Aorta (tissue), 5 donors: ENCODE results near the gene SYNGR3. TPM values are rescaled to one million over a fixed set of nuclear protein-coding genes. Genes with fewer than 3 reads are reported as not detected.

Experiments
- ATAC-seq: fragments of 200-7000 bp; cut with Tn5 transposase; one replicate; pipeline ENCODE4 v1.9.1; 2022; ENCODE audit warnings: moderate library complexity; ENCODE audit not compliant: low FRiP score
- DNase-seq, 2 donors: peaks; one replicate each; pipeline ENCODE4 v3.0.0-alpha.2; 2020
- H3K27ac ChIP-seq, 2 donors: one replicate each; pipeline ENCODE4 v1.5.1; 2013; ENCODE audit warnings: low read length in 2 of 2, mild to moderate bottlenecking in 2 of 2, moderate library complexity in 2 of 2, control low read depth in 1 of 2, inconsistent platforms in 1 of 2, low read depth in 1 of 2
- H3K27me3 ChIP-seq, 2 donors: one replicate each; pipeline ENCODE4 v1.6.1; 2013; ENCODE audit warnings: control low read depth in 1 of 2, low read length in 1 of 2, mild to moderate bottlenecking in 1 of 2, moderate library complexity in 1 of 2; ENCODE audit not compliant: insufficient read depth in 2 of 2, control insufficient read depth in 1 of 2
- H3K36me3 ChIP-seq, 2 donors: one replicate each; pipeline ENCODE4 v1.6.1; 2013; ENCODE audit warnings: control low read depth in 1 of 2, low read length in 1 of 2, mild to moderate bottlenecking in 1 of 2; ENCODE audit not compliant: insufficient read depth in 2 of 2, control insufficient read depth in 1 of 2
- H3K4me1 ChIP-seq, 2 donors: one replicate each; pipeline ENCODE4 v1.6.1; 2013; ENCODE audit warnings: low read length in 2 of 2, control low read depth in 1 of 2, mild to moderate bottlenecking in 1 of 2, moderate library complexity in 1 of 2; ENCODE audit not compliant: insufficient read depth in 2 of 2, control insufficient read depth in 1 of 2
- H3K4me3 ChIP-seq, 2 donors: one replicate each; pipeline ENCODE4 v1.5.1; 2013; ENCODE audit warnings: low read length in 2 of 2, control low read depth in 1 of 2, mild to moderate bottlenecking in 1 of 2
- H3K9me3 ChIP-seq: one replicate; pipeline ENCODE4 v1.6.1; 2013; ENCODE audit warnings: mild to moderate bottlenecking, low read length; ENCODE audit not compliant: control insufficient read depth
- WGBS, 2 donors: extraction: QIAGEN DNeasy Blood & Tissue Kit; methylation state at CpG; one replicate each; pipeline ENCODE4 v1.1.7; 2013; 5-methylcytosine and 5-hydroxymethylcytosine counted together
- intact Hi-C, 2 donors: fragments of 100-400 bp; cut with DNase I; formaldehyde crosslinking; loops; one replicate each; pipeline versions ENCODE4 v1.14.2 to v1.15.0; 2022
- polyA plus RNA-seq, 2 donors: library from polyadenylated mRNA; stranded (reverse); fragments of 200-250 nt; gene quantifications; one replicate each; pipeline ENCODE4 v1.2.3, GENCODE V29; 2013
- total RNA-seq, 2 donors: library from RNA; stranded (reverse); fragmentation: NEBNext Ultra II Directional; extraction: Animal tissue kit (Norgen Biotek cat#: 25700); gene quantifications; one replicate each; pipeline ENCODE4 v1.2.1, GENCODE V29; 2021
- donor health status: healthy with polysubstance abuse.
- donor health status: Bipolar disorder and iron deficiency.
- donor health status: DM: no; HTN: no; CAD: no.
- donor health status: DM: no; HTN: no; CAD: no.
- donor health status: DM: yes; HTN: yes; CAD: no.

The SYNGR3 gene
- total and polyA plus RNA-seq, 4 donors, result 0.26 to 0.57 (median 0.36) TPM; not detected in 1

- no peaks in the 10 kb centered on the region for H3K4me1 ChIP-seq
- peak within 1 kb of the TSS; percentile 78 to 91 for H3K27ac ChIP-seq
- WGBS, 2 donors, result 0 to 1% methylated on average over 81 to 97 of the region's 97 CpGs
- DNase-seq, result peak; percentile 99 to 100
- no peaks in the 10 kb centered on the region for H3K9me3 ChIP-seq
- peaks cover 0 to 4% of the 10 kb centered on the region in 2 donors for H3K36me3 ChIP-seq
- H3K4me3 ChIP-seq, result peak within 1 kb of the TSS; percentile 70 to 78
- H3K27me3 ChIP-seq, result peaks cover 0 to 2% of the 10 kb centered on the region in 2 donors
- intact Hi-C loops, result no loop called here
- peak; percentile 97 for ATAC-seq
Observed at GRCh38 chr16:1964506-1965395, 25.0 kb upstream of the SYNGR3 start, which contains the start of gene RPS2. Gene RPS2 (minus strand): TSS chr16:1964826. CDS start chr16:1964625, 201 bp downstream.

DNA sequence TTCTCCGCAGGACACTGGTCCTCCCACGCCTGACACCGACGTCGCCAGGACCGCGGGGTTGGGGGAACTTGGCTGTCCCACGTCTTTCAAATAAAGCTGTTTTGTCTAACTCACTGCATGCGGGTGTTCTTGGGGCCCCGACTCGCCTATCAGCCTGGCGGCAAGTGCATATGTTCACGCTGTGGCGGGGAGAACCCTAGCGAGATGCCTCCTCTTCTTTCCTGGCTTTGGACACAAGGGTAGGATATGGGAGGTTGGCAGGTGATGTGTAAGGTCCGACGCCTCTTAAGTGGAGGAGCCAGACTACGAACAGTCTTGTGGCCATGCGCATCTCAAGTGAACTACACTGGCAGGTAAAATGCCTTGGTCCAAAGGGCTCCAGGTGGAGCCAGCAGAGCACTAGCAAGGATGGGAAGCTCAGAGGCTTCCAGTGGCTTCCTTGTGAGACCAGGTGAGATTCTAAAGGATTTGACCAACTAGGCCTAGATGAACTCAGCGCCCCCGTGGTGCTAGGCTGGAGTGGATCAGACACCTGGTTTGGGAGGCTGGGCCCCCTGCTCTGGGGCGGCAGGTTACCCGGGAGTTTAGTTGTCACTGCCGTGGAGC is 24.3 kb upstream of the SYNGR3 start:
- H3K4me1 ChIP-seq, result no peaks in the 10 kb centered on the region

GRCh38 chr16:1966460-1966859 is 23.3 kb upstream of the SYNGR3 start, which contains the start of gene RNF151:
Gene RNF151 (plus strand): TSS chr16:1966856. CDS start chr16:1966882, 26 bp downstream.
- DNase-seq, result no peak
- Histone ChIP-seq H3K36me3 (peaks cover 0 to 4% of the 10 kb centered on the region in 2 donors), H3K27me3 (peaks cover 0 to 2% of the 10 kb centered on the region in 2 donors), H3K27ac (peak within 1 kb of the TSS in 1 of 2 donors; percentile 91), H3K4me1 (no peaks in the 10 kb centered on the region), H3K4me3 (no peak within 1 kb of the TSS), H3K9me3 (no peaks in the 10 kb centered on the region)
- ATAC-seq, result no peak
- intact Hi-C loops, result no loop called here
- WGBS, 2 donors, result 96% methylated on average over 6 of the region's 6 CpGs

More for the DNA sequence above, 24.3 kb upstream of the SYNGR3 start:
- Histone ChIP-seq H3K27ac (peak overlapping the region in 1 of 2 donors; percentile 91), H3K9me3 (no peaks in the 10 kb centered on the region), H3K36me3 (peaks cover 0 to 4% of the 10 kb centered on the region in 2 donors), H3K27me3 (peaks cover 0 to 2% of the 10 kb centered on the region in 2 donors), H3K4me3 (peak overlapping the region; percentile 70 to 78)
- DNase-seq (no peak), ATAC-seq (no peak)
- 23 to 24% methylated on average over 24 of the region's 24 CpGs for WGBS, 2 donors
- intact Hi-C loops, result no loop called here

DNA sequence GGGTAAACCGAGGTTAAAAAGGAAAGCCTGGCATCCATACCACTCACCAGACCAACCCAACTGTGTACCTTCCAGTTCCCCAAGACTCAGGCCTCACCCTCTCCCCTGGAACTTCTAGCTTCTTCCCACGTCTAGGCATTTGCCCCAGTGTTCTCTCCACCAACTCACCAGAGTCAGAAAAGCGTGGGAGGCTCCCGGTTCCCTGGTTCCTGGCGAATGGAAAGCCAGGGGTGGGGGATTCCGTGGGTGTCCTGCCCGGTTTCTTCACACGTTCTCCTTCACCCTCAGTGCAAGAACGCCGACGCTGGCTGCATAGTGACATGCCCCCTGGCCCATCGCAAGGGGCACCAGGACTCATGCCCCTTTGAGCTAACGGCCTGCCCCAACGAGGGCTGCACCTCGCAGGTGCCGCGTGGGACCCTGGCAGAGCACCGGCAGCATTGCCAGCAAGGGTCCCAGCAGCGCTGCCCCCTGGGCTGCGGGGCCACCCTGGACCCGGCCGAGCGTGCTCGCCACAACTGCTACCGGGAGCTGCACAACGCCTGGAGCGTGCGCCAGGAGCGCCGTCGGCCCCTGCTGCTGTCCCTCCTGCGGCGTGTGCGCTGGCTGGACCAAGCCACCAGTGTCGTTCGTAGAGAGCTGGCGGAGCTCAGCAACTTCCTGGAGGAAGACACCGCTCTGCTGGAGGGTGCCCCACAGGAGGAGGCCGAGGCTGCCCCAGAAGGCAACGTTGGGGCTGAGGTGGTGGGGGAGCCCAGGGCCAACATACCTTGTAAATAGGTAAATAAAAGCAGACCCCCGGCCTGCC is 21.4 kb upstream of the SYNGR3 start:
- DNase-seq (no peak), ATAC-seq (no peak)
- Histone ChIP-seq H3K9me3 (no peaks in the 10 kb centered on the region), H3K27ac (no peak overlapping the region), H3K4me1 (no peaks in the 10 kb centered on the region), H3K4me3 (no peak overlapping the region), H3K36me3 (no peaks in the 10 kb centered on the region), H3K27me3 (peaks cover 0 to 2% of the 10 kb centered on the region in 2 donors)
- intact Hi-C loops, result no loop called here
- 87 to 89% methylated on average over 41 of the region's 41 CpGs for WGBS, 2 donors

GRCh38 chr16:1971796-1972489 is 17.8 kb upstream of the SYNGR3 start, which contains the start of gene TBL3:
Gene TBL3 (plus strand): TSS chr16:1972053. CDS start chr16:1972165, 112 bp downstream.
- peak within 1 kb of the TSS; percentile 16 to 62 for H3K4me3 ChIP-seq
- DNase-seq (peak; percentile 96 to 98), ATAC-seq (peak; percentile 96)
- H3K36me3 ChIP-seq, result peaks cover 0 to 15% of the 10 kb centered on the region in 2 donors
- 0 to 1% methylated on average over 77 to 78 of the region's 78 CpGs for WGBS, 2 donors
- peak within 1 kb of the TSS; percentile 43 to 50 for H3K27ac ChIP-seq
- no peaks in the 10 kb centered on the region for H3K27me3 ChIP-seq
- H3K4me1 ChIP-seq, result no peaks in the 10 kb centered on the region
- no peaks in the 10 kb centered on the region for H3K9me3 ChIP-seq
- intact Hi-C loops, result no loop called here

- Histone ChIP-seq H3K27ac (no peak overlapping the region), H3K4me1 (no peaks in the 10 kb centered on the region), H3K36me3 (peaks cover 0 to 18% of the 10 kb centered on the region in 2 donors), H3K27me3 (no peaks in the 10 kb centered on the region), H3K4me3 (peak overlapping the region; percentile 16 to 62), H3K9me3 (no peaks in the 10 kb centered on the region)
- no peak for DNase-seq
- intact Hi-C loops, result no loop called here
- 1% methylated on average over 22 of the region's 22 CpGs for WGBS, 2 donors
- no peak for ATAC-seq
Observed at GRCh38 chr16:1972490-1972877, 17.3 kb upstream of the SYNGR3 start.

GRCh38 chr16:1973461-1974156 is 16.2 kb upstream of the SYNGR3 start:
- ATAC-seq (no peak), DNase-seq (no peak)
- H3K27ac ChIP-seq, result no peak overlapping the region
- H3K36me3 ChIP-seq, result peaks cover 0 to 27% of the 10 kb centered on the region in 2 donors
- intact Hi-C loops, result no loop called here
- H3K4me1 ChIP-seq, result no peaks in the 10 kb centered on the region
- H3K9me3 ChIP-seq, result no peaks in the 10 kb centered on the region
- WGBS, 2 donors, result 91 to 94% methylated on average over 16 of the region's 16 CpGs
- H3K4me3 ChIP-seq, result no peak overlapping the region
- no peaks in the 10 kb centered on the region for H3K27me3 ChIP-seq
